ENCODE results near the gene PSMC1.

Gene PSMC1

DNA sequence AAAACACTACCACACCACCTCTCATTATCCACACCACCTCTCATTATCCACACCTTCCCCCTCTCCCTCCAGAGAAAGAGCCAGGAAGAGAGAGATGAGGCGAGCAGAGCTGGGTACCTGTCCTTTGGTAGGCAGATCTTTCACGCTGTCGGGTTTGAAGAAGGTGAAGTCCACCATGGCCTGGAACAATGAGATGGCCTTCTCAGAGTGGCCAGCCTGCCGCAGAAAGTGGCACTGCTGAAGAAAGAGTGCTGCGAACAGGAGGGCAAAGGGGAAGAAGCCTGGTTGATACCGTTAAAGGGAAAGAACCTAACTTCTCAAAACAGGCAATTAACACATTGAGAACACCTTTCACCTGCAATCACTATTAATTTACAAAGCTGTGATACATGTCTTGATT, 44.8 kb downstream of the PSMC1 start:
- no peak overlapping the region for H3K27ac ChIP-seq (ENCODE audit: insufficient read depth in 1 of 2, low read depth in 1 of 2, low read length in 2 of 2, poor library complexity in 1 of 2, severe bottlenecking in 2 of 2)
- peaks cover 9 to 64% (median 28%) of the 10 kb centered on the region in 4 experiments for H3K36me3 ChIP-seq (ENCODE audit: control insufficient read depth in 4 of 4, insufficient read depth in 4 of 4, low read length in 3 of 4)
- no peak overlapping the region for H3K4me3 ChIP-seq (ENCODE audit: control insufficient read depth in 1 of 7, extremely low read depth in 1 of 7, insufficient read depth in 4 of 7, low read depth in 2 of 7, low read length in 6 of 7)
- ChIA-PET POLR2A (no interaction called here), CTCF (interaction anchor here (0.8 to 2.5 kb wide), 17 partner anchors 9 to 867 kb away, joined by 3 to 15 read pairs (median 3); no protein-coding TSS in a partner anchor)
- DNase-seq, result no peak
- no peaks in the 10 kb centered on the region for H3K27me3 ChIP-seq (replicated peaks in 2 of 5; ENCODE audit: control insufficient read depth in 4 of 5, insufficient read depth in 5 of 5, low read length in 4 of 5)
- peaks cover 7 to 22% (median 12%) of the 10 kb centered on the region in 4 experiments for H3K4me1 ChIP-seq (ENCODE audit: control extremely low read depth in 1 of 4, control insufficient read depth in 4 of 4, insufficient read depth in 4 of 4, low read length in 3 of 4)
- H3K9me3 ChIP-seq (ENCODE audit: control extremely low read depth in 1 of 5, control insufficient read depth in 4 of 5, insufficient read depth in 2 of 5, low read depth in 1 of 5, low read length in 4 of 5), result no peaks in the 10 kb centered on the region
- WGBS (ENCODE audit: insufficient coverage), result 94% methylated on average over 3 of the region's 6 CpGs

DNA sequence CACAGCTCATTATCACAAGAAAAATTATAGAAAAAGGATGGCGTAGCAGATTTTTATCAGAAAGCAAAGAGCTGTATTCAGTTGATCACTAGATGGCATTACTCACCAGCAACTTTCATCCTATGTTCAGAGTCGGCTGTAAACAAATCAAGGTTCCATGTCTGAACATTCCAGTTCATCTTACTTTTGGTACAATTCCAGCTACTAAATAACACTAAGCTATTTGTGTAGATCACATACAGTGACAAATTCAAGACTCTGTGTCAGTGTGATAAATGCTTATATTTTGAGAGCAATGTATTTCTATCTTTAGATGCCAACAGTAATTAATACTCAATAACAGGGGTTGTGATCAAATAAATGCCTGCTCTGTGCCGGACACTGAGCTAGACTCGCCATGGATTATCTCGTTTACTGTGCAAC, 45.3 kb downstream of the PSMC1 start:
- 78% methylated on average over 5 of the region's 5 CpGs for WGBS (ENCODE audit: insufficient coverage)
- Histone ChIP-seq H3K4me1 (ENCODE audit: control extremely low read depth in 1 of 4, control insufficient read depth in 4 of 4, insufficient read depth in 4 of 4, low read length in 3 of 4) (peaks cover 7 to 22% (median 12%) of the 10 kb centered on the region in 4 experiments), H3K36me3 (ENCODE audit: control insufficient read depth in 4 of 4, insufficient read depth in 4 of 4, low read length in 3 of 4) (peaks cover 9 to 59% (median 25%) of the 10 kb centered on the region in 4 experiments), H3K27me3 (replicated peaks in 2 of 5; ENCODE audit: control insufficient read depth in 4 of 5, insufficient read depth in 5 of 5, low read length in 4 of 5) (no peaks in the 10 kb centered on the region), H3K4me3 (ENCODE audit: control insufficient read depth in 1 of 7, extremely low read depth in 1 of 7, insufficient read depth in 4 of 7, low read depth in 2 of 7, low read length in 6 of 7) (no peak overlapping the region), H3K27ac (ENCODE audit: insufficient read depth in 1 of 2, low read depth in 1 of 2, low read length in 2 of 2, poor library complexity in 1 of 2, severe bottlenecking in 2 of 2) (no peak overlapping the region), H3K9me3 (ENCODE audit: control extremely low read depth in 1 of 5, control insufficient read depth in 4 of 5, insufficient read depth in 2 of 5, low read depth in 1 of 5, low read length in 4 of 5) (no peaks in the 10 kb centered on the region)
- POLR2A ChIA-PET, result no interaction called here
- peak; percentile 33 to 69 (median 64) for DNase-seq
- CTCF ChIA-PET, result interaction anchor here (0.8 to 2.5 kb wide), 17 partner anchors 8 to 866 kb away, joined by 3 to 15 read pairs (median 4); no protein-coding TSS in a partner anchor

DNA sequence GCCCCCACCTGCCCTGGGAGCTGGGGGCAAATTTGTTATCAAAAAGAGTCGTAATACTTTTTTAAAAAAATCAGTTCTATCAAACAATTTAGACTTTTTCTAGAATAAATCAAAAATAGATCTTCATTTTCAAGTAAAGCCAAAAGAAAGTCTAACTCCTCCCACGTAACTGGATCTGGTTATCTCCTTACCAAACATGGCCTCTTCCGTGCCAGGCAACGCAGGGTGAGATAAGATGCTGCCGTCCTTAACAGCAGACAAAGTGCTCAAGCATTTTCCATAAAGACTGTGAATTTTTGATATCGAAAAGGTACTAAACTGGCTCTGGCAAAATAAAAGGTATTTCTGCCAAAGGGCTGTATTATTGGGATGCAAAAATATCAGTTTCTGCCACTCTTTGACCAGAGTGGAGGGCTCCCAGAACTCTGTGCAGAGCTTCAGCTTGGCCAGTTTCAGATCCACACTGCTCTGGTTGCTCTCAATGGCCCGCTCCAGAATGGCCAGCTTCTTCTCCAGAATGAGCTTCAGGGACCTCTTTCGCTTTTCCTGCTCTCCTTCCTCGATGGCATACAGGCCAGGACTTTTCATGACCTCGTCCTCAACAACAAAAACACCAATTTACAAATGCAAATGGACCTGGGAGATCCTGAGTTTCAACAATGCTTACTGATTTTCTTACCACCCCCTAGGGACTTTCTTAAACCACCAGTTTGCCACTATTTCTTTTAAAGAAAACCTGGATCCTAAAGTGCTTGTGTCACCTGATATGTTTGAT, 46.4 kb downstream of the PSMC1 start:
- no peaks in the 10 kb centered on the region for H3K9me3 ChIP-seq (ENCODE audit: control extremely low read depth in 1 of 5, control insufficient read depth in 4 of 5, insufficient read depth in 2 of 5, low read depth in 1 of 5, low read length in 4 of 5)
- POLR2A ChIA-PET, result no interaction called here
- WGBS (ENCODE audit: insufficient coverage), result 90% methylated on average over 8 of the region's 10 CpGs
- H3K27me3 ChIP-seq (replicated peaks in 2 of 5; ENCODE audit: control insufficient read depth in 4 of 5, insufficient read depth in 5 of 5, low read length in 4 of 5), result no peaks in the 10 kb centered on the region
- peaks cover 7 to 22% (median 12%) of the 10 kb centered on the region in 4 experiments for H3K4me1 ChIP-seq (ENCODE audit: control extremely low read depth in 1 of 4, control insufficient read depth in 4 of 4, insufficient read depth in 4 of 4, low read length in 3 of 4)
- H3K27ac ChIP-seq (ENCODE audit: insufficient read depth in 1 of 2, low read depth in 1 of 2, low read length in 2 of 2, poor library complexity in 1 of 2, severe bottlenecking in 2 of 2), result no peak overlapping the region
- H3K36me3 ChIP-seq (ENCODE audit: control insufficient read depth in 4 of 4, insufficient read depth in 4 of 4, low read length in 3 of 4), result peaks cover 10 to 59% (median 25%) of the 10 kb centered on the region in 4 experiments
- peak in 2 of 3 donors; percentile 23 to 42 for DNase-seq
- no peak overlapping the region for H3K4me3 ChIP-seq (ENCODE audit: control insufficient read depth in 1 of 7, extremely low read depth in 1 of 7, insufficient read depth in 4 of 7, low read depth in 2 of 7, low read length in 6 of 7)
- CTCF ChIA-PET, result interaction anchor here (1.2 to 2.5 kb wide), 6 partner anchors 12 to 456 kb away, joined by 4 to 15 read pairs (median 5); no protein-coding TSS in a partner anchor

DNA sequence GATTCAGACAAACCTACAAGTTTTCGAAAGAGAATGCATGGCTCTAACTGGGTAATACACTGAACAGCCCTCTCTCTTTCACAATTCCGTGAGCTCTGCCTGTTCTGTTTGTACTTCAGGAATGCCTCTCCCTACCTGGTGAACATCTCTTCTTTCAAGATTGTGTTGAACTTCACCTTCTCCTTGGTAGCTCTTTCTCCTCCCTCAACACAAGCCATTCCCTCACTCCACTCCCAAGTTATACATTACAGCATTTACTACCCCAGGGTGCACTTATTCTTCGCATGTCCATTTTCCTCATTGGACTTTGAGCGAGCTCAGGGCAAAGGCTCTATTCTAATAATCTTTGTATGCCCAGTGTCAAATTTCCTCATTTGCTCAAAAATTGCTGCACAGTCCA, 47.1 kb downstream of the PSMC1 start:
- WGBS (ENCODE audit: insufficient coverage), result 95% methylated on average over 4 of the region's 4 CpGs
- Histone ChIP-seq H3K9me3 (ENCODE audit: control extremely low read depth in 1 of 5, control insufficient read depth in 4 of 5, insufficient read depth in 2 of 5, low read depth in 1 of 5, low read length in 4 of 5) (no peaks in the 10 kb centered on the region), H3K36me3 (ENCODE audit: control insufficient read depth in 4 of 4, insufficient read depth in 4 of 4, low read length in 3 of 4) (peaks cover 12 to 59% (median 29%) of the 10 kb centered on the region in 4 experiments), H3K4me3 (ENCODE audit: control insufficient read depth in 1 of 7, extremely low read depth in 1 of 7, insufficient read depth in 4 of 7, low read depth in 2 of 7, low read length in 6 of 7) (no peak overlapping the region), H3K4me1 (ENCODE audit: control extremely low read depth in 1 of 4, control insufficient read depth in 4 of 4, insufficient read depth in 4 of 4, low read length in 3 of 4) (peaks cover 7 to 22% (median 12%) of the 10 kb centered on the region in 4 experiments), H3K27me3 (replicated peaks in 2 of 5; ENCODE audit: control insufficient read depth in 4 of 5, insufficient read depth in 5 of 5, low read length in 4 of 5) (no peaks in the 10 kb centered on the region), H3K27ac (ENCODE audit: insufficient read depth in 1 of 2, low read depth in 1 of 2, low read length in 2 of 2, poor library complexity in 1 of 2, severe bottlenecking in 2 of 2) (no peak overlapping the region)
- no peak for DNase-seq
- CTCF ChIA-PET, result interaction anchor here (0.5 to 1.5 kb wide), 2 partner anchors 14 to 260 kb away, joined by 3 to 5 read pairs; no protein-coding TSS in a partner anchor
- POLR2A ChIA-PET, result no interaction called here

DNA sequence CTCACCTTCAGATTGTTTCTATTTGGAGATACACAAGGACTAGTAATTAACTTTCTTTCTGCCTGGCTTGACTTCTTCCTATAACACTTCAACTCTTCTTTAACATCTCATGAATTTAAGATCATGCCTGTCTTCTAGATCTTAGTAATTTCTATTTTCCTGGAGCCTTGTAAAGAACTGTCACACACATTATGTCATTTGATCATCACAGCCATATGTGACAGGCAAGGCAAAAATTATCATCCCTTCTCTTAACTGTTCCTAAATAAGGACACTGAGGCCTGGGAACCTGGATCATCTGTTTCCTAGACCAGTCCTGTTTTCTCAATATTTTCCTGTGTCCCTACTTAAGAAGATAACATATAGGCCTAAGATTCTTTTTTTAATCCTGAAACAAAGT, 48.1 kb downstream of the PSMC1 start:
- H3K27me3 ChIP-seq (replicated peaks in 2 of 5; ENCODE audit: control insufficient read depth in 4 of 5, insufficient read depth in 5 of 5, low read length in 4 of 5), result no peaks in the 10 kb centered on the region
- H3K4me3 ChIP-seq (ENCODE audit: control insufficient read depth in 1 of 7, extremely low read depth in 1 of 7, insufficient read depth in 4 of 7, low read depth in 2 of 7, low read length in 6 of 7), result no peak overlapping the region
- CTCF ChIA-PET, result no interaction called here
- DNase-seq, result no peak
- H3K4me1 ChIP-seq (ENCODE audit: control extremely low read depth in 1 of 4, control insufficient read depth in 4 of 4, insufficient read depth in 4 of 4, low read length in 3 of 4), result peaks cover 7 to 18% (median 9%) of the 10 kb centered on the region in 4 experiments
- H3K36me3 ChIP-seq (ENCODE audit: control insufficient read depth in 4 of 4, insufficient read depth in 4 of 4, low read length in 3 of 4), result peaks cover 14 to 61% (median 35%) of the 10 kb centered on the region in 4 experiments
- no peaks in the 10 kb centered on the region for H3K9me3 ChIP-seq (ENCODE audit: control extremely low read depth in 1 of 5, control insufficient read depth in 4 of 5, insufficient read depth in 2 of 5, low read depth in 1 of 5, low read length in 4 of 5)
- POLR2A ChIA-PET, result no interaction called here
- H3K27ac ChIP-seq (ENCODE audit: insufficient read depth in 1 of 2, low read depth in 1 of 2, low read length in 2 of 2, poor library complexity in 1 of 2, severe bottlenecking in 2 of 2), result no peak overlapping the region

DNA sequence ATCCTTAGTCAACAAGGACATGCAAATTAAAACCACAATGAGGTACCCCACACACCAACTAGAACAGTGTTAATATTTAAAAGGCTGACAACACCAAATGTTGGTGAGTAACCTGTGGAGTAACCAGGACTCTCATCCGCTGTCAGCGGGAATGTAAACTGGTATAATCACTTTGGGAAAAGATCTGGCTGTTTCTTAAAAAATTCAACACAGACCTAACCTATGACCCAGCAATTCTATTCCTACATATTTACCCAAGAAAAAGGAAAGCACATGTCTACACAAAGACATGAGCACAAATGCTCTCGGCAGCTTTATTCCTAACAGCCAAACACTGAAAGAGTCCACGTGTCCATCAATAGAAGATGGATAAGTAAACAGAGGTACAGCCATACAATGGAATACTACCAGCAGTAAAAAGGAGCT, 48.8 kb downstream of the PSMC1 start:
- no peak overlapping the region for H3K4me3 ChIP-seq (ENCODE audit: control insufficient read depth in 1 of 7, extremely low read depth in 1 of 7, insufficient read depth in 4 of 7, low read depth in 2 of 7, low read length in 6 of 7)
- ChIA-PET POLR2A (no interaction called here), CTCF (no interaction called here)
- no peak overlapping the region for H3K27ac ChIP-seq (ENCODE audit: insufficient read depth in 1 of 2, low read depth in 1 of 2, low read length in 2 of 2, poor library complexity in 1 of 2, severe bottlenecking in 2 of 2)
- DNase-seq, result no peak
- no peaks in the 10 kb centered on the region for H3K27me3 ChIP-seq (replicated peaks in 2 of 5; ENCODE audit: control insufficient read depth in 4 of 5, insufficient read depth in 5 of 5, low read length in 4 of 5)
- H3K9me3 ChIP-seq (ENCODE audit: control extremely low read depth in 1 of 5, control insufficient read depth in 4 of 5, insufficient read depth in 2 of 5, low read depth in 1 of 5, low read length in 4 of 5), result no peaks in the 10 kb centered on the region
- peaks cover 3 to 11% (median 4%) of the 10 kb centered on the region in 4 experiments for H3K4me1 ChIP-seq (ENCODE audit: control extremely low read depth in 1 of 4, control insufficient read depth in 4 of 4, insufficient read depth in 4 of 4, low read length in 3 of 4)
- H3K36me3 ChIP-seq (ENCODE audit: control insufficient read depth in 4 of 4, insufficient read depth in 4 of 4, low read length in 3 of 4), result peaks cover 14 to 61% (median 38%) of the 10 kb centered on the region in 4 experiments
- WGBS (ENCODE audit: insufficient coverage), result 83% methylated on average over 1 of the region's 4 CpGs

DNA sequence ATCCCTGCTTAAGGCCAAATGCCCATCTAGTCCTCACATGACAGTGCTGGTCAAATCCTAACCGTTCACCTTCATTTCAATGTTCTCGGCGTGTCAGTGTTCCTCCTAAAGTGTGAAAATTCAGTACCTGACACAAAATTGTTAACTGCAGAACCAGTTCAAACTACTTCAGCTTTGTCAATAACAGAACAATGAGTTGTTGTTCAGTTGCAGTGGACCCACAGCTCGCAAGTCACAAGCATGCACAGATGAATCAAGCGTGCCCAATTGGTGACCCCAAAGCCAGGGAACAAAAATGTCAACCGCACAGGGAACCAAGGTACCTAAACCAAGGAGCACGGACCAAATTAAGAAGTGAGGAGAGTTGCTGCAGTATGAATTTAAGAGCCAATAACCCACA, 52.2 kb downstream of the PSMC1 start:
- 96% methylated on average over 7 of the region's 7 CpGs for WGBS (ENCODE audit: insufficient coverage)
- no peak for DNase-seq
- POLR2A ChIA-PET, result interaction anchor here (0.6 kb wide), 1 partner anchor 26 kb away, joined by 3 read pairs; no protein-coding TSS in a partner anchor
- H3K4me3 ChIP-seq (ENCODE audit: control insufficient read depth in 1 of 7, extremely low read depth in 1 of 7, insufficient read depth in 4 of 7, low read depth in 2 of 7, low read length in 6 of 7), result no peak overlapping the region
- CTCF ChIA-PET, result no interaction called here
- peaks cover 15 to 72% (median 44%) of the 10 kb centered on the region in 4 experiments for H3K36me3 ChIP-seq (ENCODE audit: control insufficient read depth in 4 of 4, insufficient read depth in 4 of 4, low read length in 3 of 4)
- no peaks in the 10 kb centered on the region for H3K27me3 ChIP-seq (replicated peaks in 2 of 5; ENCODE audit: control insufficient read depth in 4 of 5, insufficient read depth in 5 of 5, low read length in 4 of 5)
- H3K27ac ChIP-seq (ENCODE audit: insufficient read depth in 1 of 2, low read depth in 1 of 2, low read length in 2 of 2, poor library complexity in 1 of 2, severe bottlenecking in 2 of 2), result no peak overlapping the region
- no peaks in the 10 kb centered on the region for H3K9me3 ChIP-seq (ENCODE audit: control extremely low read depth in 1 of 5, control insufficient read depth in 4 of 5, insufficient read depth in 2 of 5, low read depth in 1 of 5, low read length in 4 of 5)
- H3K4me1 ChIP-seq (ENCODE audit: control extremely low read depth in 1 of 4, control insufficient read depth in 4 of 4, insufficient read depth in 4 of 4, low read length in 3 of 4), result no peaks in the 10 kb centered on the region
